H1 (cell line): Measurements from ENCODE around the gene DYDC1. TPM values are rescaled to one million over a fixed set of nuclear protein-coding genes. Genes with fewer than 3 reads are reported as not detected.

Experiments
- BACH1 ChIP-seq: IDR thresholded peaks from 2 replicates; pipeline ENCODE4 v1.6.1; 2012; ENCODE audit warnings: low read length, improper control_type of control experiment
- CEBPB ChIP-seq: IDR thresholded peaks from 2 replicates; pipeline ENCODE4 v1.6.1; 2012; ENCODE audit warnings: low read depth, low read length
- KDM1A ChIP-seq: fragments of 200-600, 300-600 bp; sonication (generic); IDR thresholded peaks from 2 replicates; pipeline ENCODE4 v1.7.1; 2016; ENCODE audit warnings: mild to moderate bottlenecking, low read length, borderline replicate concordance
- POLR2A ChIP-seq, 2 experiments: IDR thresholded peaks; 1 replicate in 1 of 2; 2 replicates in 1 of 2; pipeline ENCODE4 v1.6.1; 2011; ENCODE audit warnings: low read depth in 2 of 2, low read length in 2 of 2, mild to moderate bottlenecking in 2 of 2; ENCODE audit errors: control extremely low read depth in 1 of 2
- POLR2AphosphoS5 ChIP-seq: IDR thresholded peaks from 2 replicates; pipeline ENCODE4 v1.6.1; 2011; ENCODE audit warnings: low read depth, low read length
- TAF1 ChIP-seq: IDR thresholded peaks from 2 replicates; pipeline ENCODE4 v1.6.1; 2011; ENCODE audit warnings: mild to moderate bottlenecking, low read depth, low read length
- polyA plus RNA-seq, 7 experiments: library from polyadenylated mRNA; depleted of rRNA in 3 of 7; stranded (reverse) in 5 of 7; unstranded in 2 of 7; fragments of >200 nt in 5 of 7; fragments of 200-250 nt in 2 of 7; gene quantifications; 1 replicate in 5 of 7; 2 replicates in 1 of 7; 4 replicates in 1 of 7; pipeline versions ENCODE4 v1.2.1 to v1.2.3, GENCODE V29; 2011 to 2013; ENCODE audit warnings: missing spikeins in 2 of 7, mixed read lengths in 2 of 7
- total RNA-seq: library from RNA; stranded (reverse); fragmentation: NEBNext Ultra II Directional; extraction: Animal tissue kit (Norgen Biotek cat#: 25700); gene quantifications from 2 replicates; pipeline ENCODE4 v1.2.1, GENCODE V29; 2021

Gene DYDC1
- total and polyA plus RNA-seq, 2 of the 8 experiments (the other 6 are each of a cell fraction or from before 2014, with no cell fraction given), result not detected

GRCh38 chr10:80394358-80394916 lies 37.9 kb upstream of the DYDC1 start (continued):
- TF ChIP-seq BACH1, result no peak
- TF ChIP-seq TAF1, result no peak
- TF ChIP-seq KDM1A, result no peak
- TF ChIP-seq POLR2A (IDR thresholded peaks at IDR 0.05; ENCODE audit: control extremely low read depth in 1 of 2, low read depth in 2 of 2, low read length in 2 of 2), result no peak
- no peak for TF ChIP-seq POLR2AphosphoS5
- TF ChIP-seq CEBPB, result no peak
